Esophagus (tissue), 2 donors: ENCODE results near the gene USP21. TPM values are rescaled to one million over a fixed set of nuclear protein-coding genes. Genes with fewer than 3 reads are reported as not detected.

Source experiments
- H3K27ac ChIP-seq, 2 donors: one replicate each; pipeline ENCODE4 v1.5.1; 2013; ENCODE audit warnings: low read depth in 2 of 2, mild to moderate bottlenecking in 2 of 2, inconsistent platforms in 1 of 2, low read length in 1 of 2, moderate library complexity in 1 of 2
- H3K27me3 ChIP-seq, 2 donors: one replicate each; pipeline ENCODE4 v1.6.1; 2013; ENCODE audit warnings: low read length in 2 of 2, control low read depth in 1 of 2, mild to moderate bottlenecking in 1 of 2; ENCODE audit not compliant: insufficient read depth in 2 of 2, control insufficient read depth in 1 of 2
- H3K36me3 ChIP-seq, 2 donors: one replicate each; pipeline ENCODE4 v1.6.1; 2013; ENCODE audit warnings: low read length in 1 of 2; ENCODE audit not compliant: control insufficient read depth in 2 of 2, insufficient read depth in 2 of 2
- H3K4me1 ChIP-seq, 2 donors: one replicate each; pipeline ENCODE4 v1.6.1; 2013; ENCODE audit warnings: low read length in 1 of 2; ENCODE audit not compliant: control insufficient read depth in 2 of 2, insufficient read depth in 2 of 2
- H3K4me3 ChIP-seq, 2 donors: one replicate each; pipeline ENCODE4 v1.5.1; 2013; ENCODE audit warnings: low read length in 2 of 2, mild to moderate bottlenecking in 2 of 2, low read depth in 1 of 2, moderate library complexity in 1 of 2
- H3K9me3 ChIP-seq, 2 donors: one replicate each; pipeline ENCODE4 v1.6.1; 2013; ENCODE audit warnings: mild to moderate bottlenecking in 2 of 2, low read depth in 1 of 2, low read length in 1 of 2, moderate library complexity in 1 of 2; ENCODE audit not compliant: control insufficient read depth in 2 of 2, insufficient read depth in 1 of 2
- WGBS, 2 donors: extraction: QIAGEN DNeasy Blood & Tissue Kit; methylation state at CpG; one replicate each; pipeline ENCODE4 v1.1.7; 2013; 5-methylcytosine and 5-hydroxymethylcytosine counted together
- polyA plus RNA-seq, 2 donors: library from polyadenylated mRNA; stranded (reverse); fragments of 200-250 nt; gene quantifications; one replicate each; pipeline ENCODE4 v1.2.3, GENCODE V29; 2013
- donor health status: healthy with polysubstance abuse.
- donor health status: Bipolar disorder and iron deficiency.

The USP21 gene
- polyA plus RNA-seq, 2 donors: 16.5 to 22.9 TPM

- WGBS, 2 donors: 28 to 31% methylated on average over 10 of the region's 10 CpGs
- H3K4me3 ChIP-seq: peak overlapping the region; percentile 96 to 100
- peaks cover 0 to 1% of the 10 kb centered on the region in 2 donors for H3K9me3 ChIP-seq
- H3K4me1 ChIP-seq: peaks cover 2 to 12% of the 10 kb centered on the region in 2 donors
- no peaks in the 10 kb centered on the region for H3K27me3 ChIP-seq
- peaks cover 17 to 29% of the 10 kb centered on the region in 2 donors for H3K36me3 ChIP-seq
- peak overlapping the region; percentile 92 to 99 for H3K27ac ChIP-seq
Measured at GRCh38 chr1:161119092-161119903, 40.0 kb upstream of the USP21 start.

GRCh38 chr1:161121042-161121650 lies 38.2 kb upstream of the USP21 start:
- no peak overlapping the region for H3K27ac ChIP-seq

GRCh38 chr1:161121834-161122233 lies 37.5 kb upstream of the USP21 start:
- H3K36me3 ChIP-seq: peaks cover 24 to 30% of the 10 kb centered on the region in 2 donors
- H3K9me3 ChIP-seq: peaks cover 0 to 1% of the 10 kb centered on the region in 2 donors
- no peak overlapping the region for H3K27ac ChIP-seq
- H3K4me3 ChIP-seq: no peak overlapping the region
- peaks cover 2 to 12% of the 10 kb centered on the region in 2 donors for H3K4me1 ChIP-seq
- 73 to 77% methylated on average over 4 of the region's 4 CpGs for WGBS, 2 donors
- no peaks in the 10 kb centered on the region for H3K27me3 ChIP-seq

More at GRCh38 chr1:161121042-161121650, 38.2 kb upstream of the USP21 start:
- peaks cover 21 to 30% of the 10 kb centered on the region in 2 donors for H3K36me3 ChIP-seq
- H3K9me3 ChIP-seq: peaks cover 0 to 1% of the 10 kb centered on the region in 2 donors
- WGBS, 2 donors: 89 to 94% methylated on average over 3 of the region's 3 CpGs
- H3K4me1 ChIP-seq: peaks cover 2 to 12% of the 10 kb centered on the region in 2 donors
- H3K27me3 ChIP-seq: no peaks in the 10 kb centered on the region
- no peak overlapping the region for H3K4me3 ChIP-seq

GRCh38 chr1:161122967-161123366 lies 36.3 kb upstream of the USP21 start:
- Histone ChIP-seq H3K27ac (no peak overlapping the region), H3K4me1 (peaks cover 2 to 12% of the 10 kb centered on the region in 2 donors), H3K27me3 (no peaks in the 10 kb centered on the region), H3K36me3 (peaks cover 24 to 30% of the 10 kb centered on the region in 2 donors), H3K9me3 (peaks cover 0 to 1% of the 10 kb centered on the region in 2 donors), H3K4me3 (no peak overlapping the region)
- 82 to 86% methylated on average over 6 of the region's 6 CpGs for WGBS, 2 donors

- H3K9me3 ChIP-seq: peaks cover 0 to 1% of the 10 kb centered on the region in 2 donors
- H3K36me3 ChIP-seq: peaks cover 14 to 17% of the 10 kb centered on the region in 2 donors
- H3K4me1 ChIP-seq: peaks cover 0 to 2% of the 10 kb centered on the region in 2 donors
- no peak overlapping the region for H3K4me3 ChIP-seq
- no peak overlapping the region for H3K27ac ChIP-seq
- WGBS, 2 donors: 86 to 89% methylated on average over 2 of the region's 2 CpGs
- no peaks in the 10 kb centered on the region for H3K27me3 ChIP-seq
Measured at GRCh38 chr1:161127649-161128048, 31.7 kb upstream of the USP21 start.

- 92 to 95% methylated on average over 4 of the region's 4 CpGs for WGBS, 2 donors
- peaks cover 11 to 12% of the 10 kb centered on the region in 2 donors for H3K36me3 ChIP-seq
- no peak overlapping the region for H3K27ac ChIP-seq
- H3K9me3 ChIP-seq: peaks cover 0 to 1% of the 10 kb centered on the region in 2 donors
- no peaks in the 10 kb centered on the region for H3K27me3 ChIP-seq
- no peak overlapping the region for H3K4me3 ChIP-seq
- H3K4me1 ChIP-seq: peaks cover 0 to 2% of the 10 kb centered on the region in 2 donors
Measured at GRCh38 chr1:161128591-161129420, 30.5 kb upstream of the USP21 start.

- no peak overlapping the region for H3K27ac ChIP-seq
- H3K27me3 ChIP-seq: no peaks in the 10 kb centered on the region
- H3K36me3 ChIP-seq: peaks cover 3 to 6% of the 10 kb centered on the region in 2 donors
- 48 to 56% methylated on average over 1 of the region's 1 CpG for WGBS, 2 donors
- no peaks in the 10 kb centered on the region for H3K9me3 ChIP-seq
- peaks cover 0 to 2% of the 10 kb centered on the region in 2 donors for H3K4me1 ChIP-seq
- no peak overlapping the region for H3K4me3 ChIP-seq
Measured at GRCh38 chr1:161130266-161130665, 29.0 kb upstream of the USP21 start.

GRCh38 chr1:161131523-161132409 lies 27.5 kb upstream of the USP21 start:
- Histone ChIP-seq H3K36me3 (peaks cover under 1 to 6% of the 10 kb centered on the region in 2 donors), H3K4me1 (peaks cover 0 to 2% of the 10 kb centered on the region in 2 donors), H3K27me3 (no peaks in the 10 kb centered on the region), H3K27ac (peak overlapping the region; percentile 91 to 99), H3K4me3 (peak overlapping the region; percentile 81 to 89), H3K9me3 (no peaks in the 10 kb centered on the region)
- 4 to 5% methylated on average over 22 of the region's 22 CpGs for WGBS, 2 donors
